Transverse colon (tissue), 4 donors: ENCODE data around the gene POLE. TPM values are rescaled to one million over a fixed set of nuclear protein-coding genes. Genes with fewer than 3 reads are reported as not detected.

Experiments used
- DNase-seq: peaks from one replicate; pipeline ENCODE4 v3.0.0-alpha.2; 2019
- H3K27ac ChIP-seq, 4 donors: fragments of 200-600 bp; sonication (generic); 2 replicates each; pipeline ENCODE4 v1.5.1; 2016 to 2018; ENCODE audit warnings: inconsistent platforms in 4 of 4
- H3K27me3 ChIP-seq: fragments of 200-600 bp; sonication (generic); 2 replicates; pipeline ENCODE4 v1.5.1; 2017; ENCODE audit warnings: inconsistent platforms
- H3K36me3 ChIP-seq, 4 donors: fragments of 200-600 bp; sonication (generic); 2 replicates each; pipeline ENCODE4 v1.5.1; 2017 to 2019; ENCODE audit warnings: inconsistent platforms in 4 of 4
- H3K4me1 ChIP-seq, 4 donors: fragments of 200-600 bp; sonication (generic); 2 replicates each; pipeline ENCODE4 v1.5.1; 2017 to 2020; ENCODE audit warnings: inconsistent platforms in 4 of 4
- H3K4me3 ChIP-seq, 4 donors: fragments of 200-600 bp; sonication (generic); 1 replicate in 1 of 4; 2 replicates in 3 of 4; pipeline versions ENCODE4 v1.5.1 to v1.6.1; 2017 to 2019; ENCODE audit warnings: inconsistent platforms in 4 of 4
- H3K9me3 ChIP-seq, 2 donors: fragments of 200-600 bp; sonication (generic); 2 replicates each; pipeline ENCODE4 v1.5.1; 2017 to 2019; ENCODE audit warnings: inconsistent platforms in 2 of 2
- CTCF ChIP-seq, 5 experiments: fragments of 200-600 bp in 3 of 5; fragments of 450-650 bp in 2 of 5; sonication (generic) in 3 of 5; IDR thresholded peaks; 1 replicate in 2 of 5; 2 replicates in 3 of 5; pipeline ENCODE4 v1.5.1; 2016 to 2017; ENCODE audit warnings: antibody characterized with exemption in 5 of 5, inconsistent platforms in 3 of 5, mild to moderate bottlenecking in 2 of 5, moderate library complexity in 1 of 5
- EP300 ChIP-seq: sonication (generic); formaldehyde crosslinking; IDR thresholded peaks from one replicate; pipeline ENCODE4 v1.6.1; 2017; ENCODE audit warnings: antibody characterized with exemption, low read depth
- POLR2A ChIP-seq: fragments of 450-650 bp; IDR thresholded peaks from one replicate; pipeline ENCODE4 v1.6.1; 2016; ENCODE audit warnings: antibody characterized with exemption, mild to moderate bottlenecking, moderate library complexity
- POLR2AphosphoS5 ChIP-seq, 3 donors: sonication (generic); formaldehyde crosslinking; IDR thresholded peaks; one replicate each; pipeline ENCODE4 v1.6.1; 2016; ENCODE audit warnings: antibody characterized with exemption in 3 of 3
- whole genome bisulfite sequencing, 2 donors: methylation state at CpG; one replicate each; pipeline ENCODE4 v1.1.5; 2018; ENCODE audit warnings: low coverage in 1 of 2; 5-methylcytosine and 5-hydroxymethylcytosine counted together
- in situ Hi-C, 4 donors: fragments of 200-750 bp; cut with MboI; loops; one replicate each; pipeline versions ENCODE4 v1.15.0 to v1.15.1; 2017; ENCODE audit warnings: low sequenced_read_pairs in 3 of 4, low pct_ligation_motif_present in 1 of 4, low pct_unique_long_range_greater_than_20kb in 1 of 4
- intact Hi-C: fragments of 100-400 bp; cut with DNase I; formaldehyde crosslinking; loops from one replicate; pipeline ENCODE4 v1.15.1; 2023; ENCODE audit warnings: low total_unique reads
- total RNA-seq, 4 donors: library from RNA; depleted of rRNA; stranded (reverse); fragments of >200 nt; gene quantifications; one replicate each; pipeline ENCODE4 v1.1.0, GENCODE V29; 2016

Gene POLE
- total RNA-seq, 4 donors from 2014 or later, result 57.0 to 204 (median 74.1) TPM

- Histone ChIP-seq H3K27me3 (peaks cover 81% of the 10 kb centered on the region), H3K36me3 (no peaks in the 10 kb centered on the region), H3K4me3 (no peak overlapping the region), H3K27ac (no peak overlapping the region), H3K4me1 (peaks cover 0 to 30% (median 19%) of the 10 kb centered on the region in 4 donors), H3K9me3 (no peaks in the 10 kb centered on the region)
- intact Hi-C loops (no loop called here), in situ Hi-C loops (loop anchor here in 3 of 4 donors (25.0 kb wide), 1 partner anchor 194 kb away; no protein-coding TSS in a partner anchor)
- TF ChIP-seq POLR2AphosphoS5 (IDR thresholded peaks at IDR 0.05) (no peak), EP300 (no peak), CTCF (IDR thresholded peaks at IDR 0.05) (no peak), POLR2A (no peak)
- DNase-seq, result no peak
- 77 to 100% methylated on average over 1 to 18 of the region's 18 CpGs for WGBS, 2 donors
Observed at GRCh38 chr12:132605892-132606291, 81.2 kb downstream of the POLE start.

- no peak overlapping the region for H3K27ac ChIP-seq
- peaks cover 73% of the 10 kb centered on the region for H3K27me3 ChIP-seq
- H3K4me1 ChIP-seq, result peaks cover 0 to 29% (median 23%) of the 10 kb centered on the region in 4 donors
- in situ Hi-C loops, result loop anchor here in 3 of 4 donors (25.0 kb wide), 1 partner anchor 193 kb away; no protein-coding TSS in a partner anchor
- H3K9me3 ChIP-seq, result no peaks in the 10 kb centered on the region
- no peaks in the 10 kb centered on the region for H3K36me3 ChIP-seq
- no peak for DNase-seq
- intact Hi-C loops, result no loop called here
- TF ChIP-seq EP300 (no peak), POLR2AphosphoS5 (IDR thresholded peaks at IDR 0.05) (no peak), CTCF (IDR thresholded peaks at IDR 0.05) (no peak), POLR2A (no peak)
- H3K4me3 ChIP-seq, result no peak overlapping the region
- 63 to 100% methylated on average over 2 to 16 of the region's 16 CpGs for WGBS, 2 donors
Observed at GRCh38 chr12:132604668-132605441, 82.3 kb downstream of the POLE start.

- Histone ChIP-seq H3K4me1 (peaks cover 0 to 29% (median 23%) of the 10 kb centered on the region in 4 donors), H3K9me3 (no peaks in the 10 kb centered on the region), H3K36me3 (no peaks in the 10 kb centered on the region), H3K27me3 (peaks cover 69% of the 10 kb centered on the region), H3K27ac (peak overlapping the region in 2 of 4 donors; percentile 28 to 41), H3K4me3 (peak overlapping the region in 1 of 4 donors; percentile 27)
- no peak for DNase-seq
- 47% methylated on average over 25 of the region's 26 CpGs; no CpG with 5 or more reads in 1 of the 2 donors for WGBS, 2 donors
- TF ChIP-seq POLR2AphosphoS5 (IDR thresholded peaks at IDR 0.05) (no peak), EP300 (no peak), CTCF (IDR thresholded peaks at IDR 0.05) (no peak), POLR2A (no peak)
- intact Hi-C loops, result no loop called here
- in situ Hi-C loops, result loop anchor here in 3 of 4 donors (25.0 kb wide), 1 partner anchor 192 kb away; no protein-coding TSS in a partner anchor
Observed at GRCh38 chr12:132604151-132604618, 83.0 kb downstream of the POLE start.
